ENCODE data around the gene NLRP6. TPM values are rescaled to one million over a fixed set of nuclear protein-coding genes. Genes with fewer than 3 reads are reported as not detected.

NLRP6 gene
- polyA plus RNA-seq, 1 of the 3 experiments (the other 2 are of a cell fraction) = not detected

- Histone ChIP-seq H3K4me2 (no peak overlapping the region), H3F3A (replicated peaks; ENCODE audit: insufficient read depth) (no peaks in the 10 kb centered on the region), H3K36me3 (replicated peaks in 1 of 2; ENCODE audit: control insufficient read depth in 1 of 2, insufficient read depth in 2 of 2, low read length in 1 of 2) (no peaks in the 10 kb centered on the region), H3K27ac (ENCODE audit: low read depth in 2 of 2, low read length in 1 of 2) (no peak overlapping the region), H3K79me2 (ENCODE audit: insufficient read depth) (no peaks in the 10 kb centered on the region), H3K9me3 (no peaks in the 10 kb centered on the region), H3K9me2 (no peaks in the 10 kb centered on the region), H3K9ac (no peak overlapping the region), H4K20me1 (ENCODE audit: insufficient read depth) (no peaks in the 10 kb centered on the region), H3K4me3 (ENCODE audit: low read depth in 2 of 2, low read length in 1 of 2) (no peak overlapping the region), H3K4me1 (ENCODE audit: control insufficient read depth in 1 of 2, insufficient read depth in 2 of 2, low read depth in 1 of 2, low read length in 1 of 2) (no peaks in the 10 kb centered on the region; a peak in 1 of 4 replicates), H2AFZ (ENCODE audit: low read depth) (no peak overlapping the region), H3K27me3 (ENCODE audit: insufficient read depth) (no peaks in the 10 kb centered on the region)
- ChIA-PET POLR2A (no interaction called here), CTCF (no interaction called here)
- no peak for DNase-seq
- TF ChIP-seq MXI1 (IDR thresholded peaks at IDR 0.05; ENCODE audit: low read depth, low read length) (no peak), NRF1 (IDR thresholded peaks at IDR 0.05; ENCODE audit: low read depth, low read length) (no peak), SMC3 (IDR thresholded peaks at IDR 0.05; ENCODE audit: low read depth, low read length) (no peak), MEF2A (IDR thresholded peaks at IDR 0.05; ENCODE audit: borderline replicate concordance, low read depth) (no peak), RXRA (IDR thresholded peaks at IDR 0.05; ENCODE audit: borderline replicate concordance, low read depth) (no peak), EZH2phosphoT487 (IDR thresholded peaks at IDR 0.05; ENCODE audit: borderline replicate concordance, low read depth) (no peak), RCOR1 (IDR thresholded peaks at IDR 0.05; ENCODE audit: low read length) (no peak), CHD2 (IDR thresholded peaks at IDR 0.05; ENCODE audit: low read length, partially characterized antibody) (no peak), EP300 (IDR thresholded peaks at IDR 0.05; ENCODE audit: borderline replicate concordance in 1 of 2, low read depth in 1 of 2, low read length in 1 of 2) (no peak)
- TF ChIP-seq, protein P1, sequence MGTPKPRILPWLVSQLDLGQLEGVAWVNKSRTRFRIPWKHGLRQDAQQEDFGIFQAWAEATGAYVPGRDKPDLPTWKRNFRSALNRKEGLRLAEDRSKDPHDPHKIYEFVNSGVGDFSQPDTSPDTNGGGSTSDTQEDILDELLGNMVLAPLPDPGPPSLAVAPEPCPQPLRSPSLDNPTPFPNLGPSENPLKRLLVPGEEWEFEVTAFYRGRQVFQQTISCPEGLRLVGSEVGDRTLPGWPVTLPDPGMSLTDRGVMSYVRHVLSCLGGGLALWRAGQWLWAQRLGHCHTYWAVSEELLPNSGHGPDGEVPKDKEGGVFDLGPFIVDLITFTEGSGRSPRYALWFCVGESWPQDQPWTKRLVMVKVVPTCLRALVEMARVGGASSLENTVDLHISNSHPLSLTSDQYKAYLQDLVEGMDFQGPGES (IDR thresholded peaks at IDR 0.05; ENCODE audit: low read depth, low read length) = no peak
- TF ChIP-seq, protein P2, sequence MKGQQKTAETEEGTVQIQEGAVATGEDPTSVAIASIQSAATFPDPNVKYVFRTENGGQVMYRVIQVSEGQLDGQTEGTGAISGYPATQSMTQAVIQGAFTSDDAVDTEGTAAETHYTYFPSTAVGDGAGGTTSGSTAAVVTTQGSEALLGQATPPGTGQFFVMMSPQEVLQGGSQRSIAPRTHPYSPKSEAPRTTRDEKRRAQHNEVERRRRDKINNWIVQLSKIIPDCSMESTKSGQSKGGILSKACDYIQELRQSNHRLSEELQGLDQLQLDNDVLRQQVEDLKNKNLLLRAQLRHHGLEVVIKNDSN (IDR thresholded peaks at IDR 0.05; ENCODE audit: borderline replicate concordance, low read depth) = no peak
- TF ChIP-seq, protein P3, sequence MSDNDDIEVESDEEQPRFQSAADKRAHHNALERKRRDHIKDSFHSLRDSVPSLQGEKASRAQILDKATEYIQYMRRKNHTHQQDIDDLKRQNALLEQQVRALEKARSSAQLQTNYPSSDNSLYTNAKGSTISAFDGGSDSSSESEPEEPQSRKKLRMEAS (IDR thresholded peaks at IDR 0.05; ENCODE audit: low read depth) = no peak
- 62% methylated on average over 14 of the region's 35 CpGs for WGBS (ENCODE audit: low lambda C conversion rate)
These were observed 18.2 kb downstream of the NLRP6 start for GRCh38 chr11:296171-297050.

DNA sequence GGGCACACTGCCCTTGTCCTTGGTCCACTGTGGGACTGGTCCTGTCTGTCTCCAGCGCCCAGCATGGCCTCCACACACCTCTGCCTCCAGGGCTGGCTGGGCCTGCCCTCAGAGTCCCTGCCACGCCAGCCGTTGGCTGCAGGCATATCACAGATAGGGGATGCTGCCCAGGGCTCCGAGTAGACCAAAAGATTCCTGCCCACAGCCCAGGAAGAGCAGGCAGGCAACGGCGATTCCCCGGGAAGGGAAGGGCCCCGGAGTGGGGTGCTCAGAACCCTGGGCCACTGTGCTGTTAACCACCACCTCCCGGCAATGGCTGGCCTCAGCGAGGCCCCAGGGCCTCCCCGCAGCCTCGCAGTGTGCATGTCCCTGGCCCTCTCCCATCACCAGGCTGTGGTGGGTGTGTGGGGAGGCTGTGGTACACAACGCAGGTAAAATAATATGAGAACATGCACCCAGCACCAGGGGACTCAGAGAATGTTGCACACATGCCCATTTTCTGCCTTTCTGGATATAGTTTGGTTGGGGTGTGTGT, 18.9 kb downstream of the NLRP6 start:
- Histone ChIP-seq H3K9ac (no peak overlapping the region), H4K20me1 (ENCODE audit: insufficient read depth) (no peaks in the 10 kb centered on the region), H3K79me2 (ENCODE audit: insufficient read depth) (no peaks in the 10 kb centered on the region), H2AFZ (ENCODE audit: low read depth) (no peak overlapping the region), H3K4me1 (ENCODE audit: control insufficient read depth in 1 of 2, insufficient read depth in 2 of 2, low read depth in 1 of 2, low read length in 1 of 2) (no peaks in the 10 kb centered on the region; a peak in 1 of 4 replicates), H3K4me2 (no peak overlapping the region), H3K4me3 (ENCODE audit: low read depth in 2 of 2, low read length in 1 of 2) (no peak overlapping the region), H3K27ac (ENCODE audit: low read depth in 2 of 2, low read length in 1 of 2) (no peak overlapping the region), H3K36me3 (replicated peaks in 1 of 2; ENCODE audit: control insufficient read depth in 1 of 2, insufficient read depth in 2 of 2, low read length in 1 of 2) (no peaks in the 10 kb centered on the region), H3F3A (replicated peaks; ENCODE audit: insufficient read depth) (no peaks in the 10 kb centered on the region), H3K9me3 (no peaks in the 10 kb centered on the region), H3K27me3 (ENCODE audit: insufficient read depth) (no peaks in the 10 kb centered on the region), H3K9me2 (no peaks in the 10 kb centered on the region)
- DNase-seq = no peak
- ChIA-PET CTCF (no interaction called here), POLR2A (no interaction called here)
- WGBS (ENCODE audit: low lambda C conversion rate) = 91% methylated on average over 9 of the region's 13 CpGs
- TF ChIP-seq GABPA (IDR thresholded peaks at IDR 0.05; ENCODE audit: low read depth) (no peak), YY1 (IDR thresholded peaks at IDR 0.05; ENCODE audit: low read depth) (no peak), TEAD4 (IDR thresholded peaks at IDR 0.05; ENCODE audit: borderline replicate concordance, insufficient read depth) (no peak), RAD21 (IDR thresholded peaks at IDR 0.05; ENCODE audit: low read length) (no peak), MXI1 (IDR thresholded peaks at IDR 0.05; ENCODE audit: low read depth, low read length) (no peak), TAF1 (IDR thresholded peaks at IDR 0.05; ENCODE audit: borderline replicate concordance, low read depth, low read length) (no peak), SIN3A (IDR thresholded peaks at IDR 0.05; ENCODE audit: borderline replicate concordance, low read depth, low read length) (no peak), FOSL2 (IDR thresholded peaks at IDR 0.05; ENCODE audit: borderline replicate concordance, low read depth) (no peak), CHD2 (IDR thresholded peaks at IDR 0.05; ENCODE audit: low read length, partially characterized antibody) (no peak), NRF1 (IDR thresholded peaks at IDR 0.05; ENCODE audit: low read depth, low read length) (no peak), FOXJ3 (CRISPR knock-in tag; IDR thresholded peaks at IDR 0.05) (no peak), USF2 (IDR thresholded peaks at IDR 0.05; ENCODE audit: borderline replicate concordance, low read depth, low read length) (no peak), EZH2phosphoT487 (IDR thresholded peaks at IDR 0.05; ENCODE audit: borderline replicate concordance, low read depth) (no peak), SMC3 (IDR thresholded peaks at IDR 0.05; ENCODE audit: low read depth, low read length) (no peak), ELF1 (IDR thresholded peaks at IDR 0.05) (no peak)
- TF ChIP-seq, protein P3 (IDR thresholded peaks at IDR 0.05; ENCODE audit: low read depth) = no peak

Measured in SK-N-SH (cell line).